HG02840 (cell line): ENCODE data around the gene SEMA3G.

ENCODE experiments used
- ATAC-seq: cut with Tn5 transposase; IDR thresholded peaks from one replicate; pipeline ENCODE4 v1.9.1; 2021; ENCODE audit warnings: mild to moderate bottlenecking, moderate library complexity, moderate number of reproducible peaks; ENCODE audit not compliant: unreplicated experiment, low FRiP score

The SEMA3G gene

GRCh38 chr3:52428151-52429005 lies 16.5 kb downstream of the SEMA3G start:
- ATAC-seq: no peak

- no peak for ATAC-seq
Observed at GRCh38 chr3:52423173-52423572, 21.7 kb downstream of the SEMA3G start.

GRCh38 chr3:52422669-52423068 lies 22.2 kb downstream of the SEMA3G start:
- ATAC-seq: no peak

GRCh38 chr3:52420388-52420787 lies 24.5 kb downstream of the SEMA3G start:
- ATAC-seq: no peak

GRCh38 chr3:52415800-52416199 lies 29.1 kb downstream of the SEMA3G start:
- no peak for ATAC-seq

- ATAC-seq: no peak
Observed at GRCh38 chr3:52408466-52408865, 36.4 kb downstream of the SEMA3G start.

- no peak for ATAC-seq
Observed at GRCh38 chr3:52407779-52408178, 37.1 kb downstream of the SEMA3G start.

- no peak for ATAC-seq
Observed at GRCh38 chr3:52406791-52407510, 38.0 kb downstream of the SEMA3G start.

GRCh38 chr3:52406231-52406661 lies 38.7 kb downstream of the SEMA3G start:
- ATAC-seq: no peak

GRCh38 chr3:52405601-52406110 lies 39.2 kb downstream of the SEMA3G start:
- no peak for ATAC-seq

- ATAC-seq: no peak
Observed at GRCh38 chr3:52405066-52405465, 39.8 kb downstream of the SEMA3G start.

GRCh38 chr3:52404391-52404790 lies 40.5 kb downstream of the SEMA3G start:
- ATAC-seq: no peak

GRCh38 chr3:52403955-52404354 lies 40.9 kb downstream of the SEMA3G start:
- ATAC-seq: no peak

- no peak for ATAC-seq
Observed at GRCh38 chr3:52403271-52403841, 41.5 kb downstream of the SEMA3G start.

GRCh38 chr3:52402706-52403270 lies 42.1 kb downstream of the SEMA3G start:
- ATAC-seq: no peak

GRCh38 chr3:52402101-52402521 lies 42.8 kb downstream of the SEMA3G start:
- ATAC-seq: no peak

GRCh38 chr3:52401551-52401950 lies 43.4 kb downstream of the SEMA3G start:
- no peak for ATAC-seq

GRCh38 chr3:52401021-52401420 lies 43.9 kb downstream of the SEMA3G start:
- ATAC-seq: no peak

GRCh38 chr3:52400275-52400793 lies 44.6 kb downstream of the SEMA3G start:
- ATAC-seq: no peak

GRCh38 chr3:52399593-52399992 lies 45.3 kb downstream of the SEMA3G start:
- ATAC-seq: no peak

GRCh38 chr3:52399131-52399530 lies 45.8 kb downstream of the SEMA3G start:
- ATAC-seq: no peak
